T-helper 9 cell (primary cell): Measurements from ENCODE around the gene FAM184B.

ENCODE experiments used
- DNase-seq: peaks from one replicate; pipeline ENCODE4 v3.0.0-alpha.2; 2020

The FAM184B gene

GRCh38 chr4:17633600-17633999 is 147.8 kb downstream of the FAM184B start:
- no peak for DNase-seq

DNA sequence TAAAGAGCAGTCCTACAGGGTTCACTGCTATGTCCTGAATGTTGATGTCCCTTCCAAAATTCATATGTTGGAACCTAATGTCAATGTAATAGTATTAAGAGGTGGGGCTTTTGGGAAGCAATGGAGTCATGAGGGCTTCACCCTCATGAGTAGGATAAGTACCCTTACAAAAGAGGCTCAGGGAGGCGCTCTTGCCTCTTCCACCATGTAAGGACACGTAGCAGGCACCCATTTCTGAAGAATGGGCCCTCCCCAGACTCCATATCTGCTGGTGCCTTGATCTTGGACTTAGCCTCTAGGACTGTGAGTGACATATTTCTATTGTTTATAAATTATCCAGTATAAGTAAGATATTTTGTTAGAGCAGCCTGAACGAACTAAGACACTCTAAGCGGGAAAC is 151.2 kb downstream of the FAM184B start:
- no peak for DNase-seq

DNA sequence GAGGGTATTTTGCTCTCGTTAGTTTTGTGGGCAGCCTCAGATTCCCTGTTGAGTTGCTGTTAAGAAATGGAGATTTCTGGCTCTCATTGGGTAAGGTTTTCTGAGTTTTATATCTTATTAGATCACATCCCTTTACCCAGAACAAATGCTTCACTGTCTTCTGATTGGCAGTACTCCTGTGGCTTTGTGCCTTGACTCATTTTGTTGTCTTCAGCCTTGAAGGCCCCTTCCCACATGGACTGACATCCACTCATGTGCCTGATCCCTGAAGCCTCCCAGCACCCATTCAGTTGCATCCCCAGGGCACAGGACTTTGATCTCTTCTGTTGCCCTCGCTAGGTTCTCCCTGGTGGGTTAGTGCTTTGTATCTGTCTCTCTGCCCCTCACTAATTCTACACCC is 156.6 kb downstream of the FAM184B start:
- DNase-seq, result no peak

GRCh38 chr4:17623451-17624001 is 157.9 kb downstream of the FAM184B start:
- DNase-seq, result no peak

- DNase-seq, result no peak
Measured at GRCh38 chr4:17619416-17620105, 161.9 kb downstream of the FAM184B start.

DNA sequence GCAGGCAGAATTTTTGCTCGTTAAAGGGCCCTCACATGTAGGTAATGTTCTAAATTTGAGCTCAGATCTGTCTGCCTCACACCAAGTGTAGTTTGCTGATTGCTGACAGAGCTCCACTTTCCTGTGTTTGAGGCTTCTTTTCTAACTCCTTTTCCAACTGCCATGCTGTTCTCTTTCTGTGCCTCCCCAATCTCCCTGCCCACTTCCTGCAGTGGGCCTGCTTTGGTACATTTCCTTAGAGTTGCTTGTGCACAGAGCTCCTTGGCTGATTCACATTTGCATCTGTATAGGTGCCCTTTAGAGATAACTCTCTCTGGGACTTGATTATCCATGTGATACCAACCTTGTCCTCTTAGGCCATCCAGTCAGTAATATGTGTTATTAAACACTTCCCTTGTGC is 162.5 kb downstream of the FAM184B start:
- DNase-seq, result no peak

DNA sequence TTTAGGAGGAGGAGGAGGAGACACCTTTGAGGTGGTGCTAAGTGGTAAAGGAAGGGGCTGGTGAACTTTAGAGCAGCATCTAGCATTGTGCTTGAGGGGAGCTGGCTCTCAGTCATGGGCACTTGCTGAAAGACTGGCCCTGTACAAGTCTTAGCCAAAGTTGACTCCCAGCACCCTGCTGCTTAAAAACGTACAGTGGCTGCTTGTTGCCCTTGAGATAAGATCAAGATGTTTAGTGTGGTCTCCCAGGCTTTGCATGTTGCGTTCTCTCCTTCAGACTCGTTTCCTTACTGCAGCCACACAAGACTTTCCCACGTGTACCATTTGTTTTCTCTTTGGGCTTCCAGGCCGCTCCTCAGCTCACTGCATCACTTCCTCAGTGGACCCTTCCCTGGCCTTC is 165.1 kb downstream of the FAM184B start:
- DNase-seq, result no peak

DNA sequence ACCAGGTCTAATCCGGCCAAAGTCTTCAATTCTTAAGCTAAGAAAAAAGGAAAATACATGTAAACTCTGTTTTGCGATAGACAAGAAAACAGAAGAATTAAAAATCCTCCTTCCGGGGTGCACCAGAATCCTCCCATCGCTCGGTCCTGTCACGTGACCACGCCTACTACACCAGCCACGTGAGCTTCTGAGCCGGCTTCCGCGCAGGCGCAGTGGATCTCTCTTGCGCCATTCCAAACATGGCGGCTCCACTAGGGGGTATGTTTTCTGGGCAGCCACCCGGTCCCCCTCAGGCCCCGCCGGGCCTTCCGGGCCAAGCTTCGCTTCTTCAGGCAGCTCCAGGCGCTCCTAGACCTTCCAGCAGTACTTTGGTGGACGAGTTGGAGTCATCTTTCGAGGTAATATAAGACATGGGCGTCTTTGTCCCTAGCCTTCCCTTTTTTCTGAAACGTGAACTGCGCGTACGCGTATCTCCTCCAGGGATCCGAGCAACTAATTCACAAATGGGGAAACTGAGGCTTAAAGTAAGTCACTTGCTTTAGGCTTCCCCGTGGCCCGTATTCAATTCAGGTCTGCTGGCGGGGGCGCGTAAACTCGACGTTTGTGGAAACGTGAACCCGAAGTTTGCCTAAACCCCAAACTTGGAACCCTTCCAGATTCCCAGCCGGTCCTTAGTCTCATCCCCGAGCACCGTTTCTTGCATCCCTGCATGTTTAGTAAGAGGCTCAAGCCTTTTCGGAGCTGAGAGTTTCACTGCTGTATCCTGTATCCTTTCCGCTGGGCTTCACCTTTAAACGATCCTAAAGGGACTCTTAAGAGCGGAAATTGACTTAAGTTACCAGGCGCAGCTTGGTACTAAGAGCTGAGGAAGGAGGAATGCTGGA is 166.8 kb downstream of the FAM184B start, which contains the start of gene MED28:
TSS of gene MED28 (plus strand) at position 226 of the 884 bp plus-strand sequence. CDS start at position 240, 14 bp downstream.
- DNase-seq, result peak; percentile 93

DNA sequence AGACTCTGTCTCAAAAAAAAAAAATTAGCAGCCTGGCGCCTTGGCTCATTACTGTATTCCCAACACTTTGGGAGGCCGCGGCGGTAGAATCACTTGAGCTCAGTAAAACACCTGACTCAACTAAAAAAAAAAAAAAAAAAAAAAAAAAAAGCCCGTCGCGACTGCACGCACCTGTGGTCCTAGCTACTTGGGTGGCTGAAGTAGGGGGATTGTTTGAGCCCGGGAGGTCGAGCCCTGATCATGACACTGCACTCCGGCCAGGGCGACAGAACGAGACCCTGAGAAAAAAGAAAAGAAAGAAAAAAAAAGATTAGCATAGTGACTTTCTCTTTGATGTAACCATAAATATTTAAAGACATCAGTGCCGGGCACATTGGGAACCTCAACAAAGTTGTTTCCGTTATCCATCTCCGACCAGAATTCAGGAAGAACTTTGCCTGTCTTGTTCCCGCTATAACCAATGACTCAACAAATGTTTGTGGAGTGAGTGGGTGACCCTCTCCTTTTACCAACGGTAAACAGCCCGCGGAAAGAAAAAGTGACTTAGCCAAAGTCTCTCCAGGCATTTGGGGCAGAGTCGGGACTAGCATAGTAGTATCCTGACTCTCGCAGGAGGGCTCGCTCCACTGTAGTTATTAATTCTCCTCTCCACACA is 167.5 kb downstream of the FAM184B start:
- DNase-seq, result no peak

DNA sequence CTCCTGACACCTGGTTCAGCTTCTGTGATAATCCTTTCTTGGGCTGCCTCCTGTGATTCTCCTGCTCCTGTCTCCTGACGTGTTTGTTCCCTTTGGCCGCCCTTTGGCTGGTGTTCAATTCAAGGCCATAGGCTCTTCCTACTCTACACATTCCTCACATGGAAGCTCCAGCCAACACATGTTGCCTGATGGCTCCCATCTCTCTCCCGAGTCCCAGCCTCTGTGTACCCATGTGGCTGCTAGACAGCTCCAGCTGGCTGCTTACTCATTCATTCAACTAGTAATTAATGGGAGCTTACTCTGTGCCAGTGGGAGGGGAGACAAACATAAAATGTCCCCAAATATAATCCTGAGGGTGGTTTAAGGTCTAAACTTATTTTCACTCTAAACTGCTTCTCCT is 176.2 kb downstream of the FAM184B start:
- no peak for DNase-seq

DNA sequence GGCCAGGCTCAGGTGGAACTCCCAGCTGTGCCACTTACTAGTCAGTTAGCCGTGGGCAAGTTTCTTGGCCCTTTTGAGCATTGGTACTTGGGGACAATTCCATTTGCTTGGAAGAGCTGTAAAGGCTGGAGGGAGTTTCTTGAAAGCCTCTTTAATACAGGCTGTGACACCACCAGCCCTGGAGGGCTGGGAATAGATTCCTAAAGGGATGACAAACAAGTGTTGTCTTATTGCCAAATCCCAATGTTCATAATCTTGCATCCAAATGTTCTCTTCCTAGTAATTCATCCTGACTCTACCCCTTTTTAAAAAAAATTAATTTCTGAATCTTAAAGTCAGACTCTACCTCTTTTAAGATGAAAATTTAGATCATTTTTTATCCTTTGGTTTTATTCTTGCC is 181.6 kb downstream of the FAM184B start:
- no peak for DNase-seq

DNA sequence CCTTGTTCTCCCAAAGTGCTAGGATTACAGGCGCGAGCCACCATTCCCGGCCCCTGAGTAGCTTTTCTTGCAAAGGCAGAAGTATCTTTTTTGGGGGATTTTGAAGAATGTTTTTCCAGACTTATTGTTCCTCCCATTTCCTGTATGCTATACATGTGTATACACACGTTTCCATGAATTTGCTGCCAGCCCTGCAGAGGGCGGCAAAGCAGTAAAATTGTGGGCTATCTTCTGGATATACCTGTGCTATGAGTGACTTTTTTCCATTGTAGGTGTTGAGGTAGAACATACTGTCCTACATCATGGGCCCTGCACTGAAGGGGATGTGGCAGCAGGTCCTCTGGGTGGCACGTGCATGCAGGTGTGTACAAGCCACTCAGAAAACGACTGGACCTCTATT is 183.9 kb downstream of the FAM184B start:
- DNase-seq, result no peak

- no peak for DNase-seq
Measured at GRCh38 chr4:17595471-17596005, 185.9 kb downstream of the FAM184B start.

DNA sequence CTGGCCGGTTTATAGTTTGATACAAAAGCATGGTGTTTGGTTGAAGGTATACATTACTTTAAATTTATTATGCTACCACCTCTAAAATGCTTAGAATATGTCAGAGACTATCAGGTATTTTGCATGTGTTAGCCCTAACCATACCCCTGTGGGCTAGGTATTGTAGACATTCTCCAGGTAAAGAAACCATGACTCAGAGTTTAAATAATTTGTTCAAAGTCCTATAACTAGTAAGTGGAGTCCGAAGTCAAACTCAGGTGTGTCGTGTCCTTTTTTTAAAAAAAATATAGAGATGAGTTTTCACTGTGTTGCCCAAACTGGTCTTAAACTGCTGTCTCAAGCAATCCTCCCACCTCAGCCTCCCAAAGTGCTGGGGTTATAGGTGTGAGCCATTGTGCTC is 192.1 kb downstream of the FAM184B start:
- no peak for DNase-seq

- no peak for DNase-seq
Measured at GRCh38 chr4:17587094-17587822, 194.2 kb downstream of the FAM184B start.

DNA sequence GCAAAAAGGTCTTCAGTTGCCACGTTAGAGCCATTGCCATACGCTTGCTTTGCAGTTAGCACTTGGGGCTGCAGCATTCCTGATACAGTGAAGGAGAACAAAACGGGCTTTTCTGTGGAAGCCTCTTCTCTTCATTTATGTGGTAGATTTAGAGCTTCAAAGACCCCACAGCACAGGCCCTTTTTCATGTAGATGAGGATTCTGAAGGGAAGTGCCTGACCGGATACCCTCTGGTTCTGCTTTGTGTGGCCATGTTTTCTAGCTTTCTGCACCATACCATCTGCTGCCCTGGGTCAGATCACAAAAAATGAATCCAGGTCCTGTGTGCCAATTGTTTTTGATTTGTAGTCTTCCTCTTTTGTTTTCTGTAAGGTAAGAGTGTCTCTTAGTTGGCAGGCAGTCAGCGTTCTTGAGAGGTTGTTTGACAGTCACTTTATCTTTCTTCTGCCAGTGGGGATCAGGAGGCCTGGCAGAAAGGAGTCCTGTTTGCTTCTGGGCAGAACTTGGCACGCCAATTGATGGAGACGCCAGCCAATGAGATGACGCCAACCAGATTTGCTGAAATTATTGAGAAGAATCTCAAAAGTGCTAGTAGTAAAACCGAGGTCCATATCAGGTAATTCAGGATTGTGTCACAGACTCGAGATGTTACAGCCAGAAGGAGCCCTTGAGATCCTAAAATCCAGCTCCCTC is 196.8 kb downstream of the FAM184B start:
- DNase-seq, result no peak

DNA sequence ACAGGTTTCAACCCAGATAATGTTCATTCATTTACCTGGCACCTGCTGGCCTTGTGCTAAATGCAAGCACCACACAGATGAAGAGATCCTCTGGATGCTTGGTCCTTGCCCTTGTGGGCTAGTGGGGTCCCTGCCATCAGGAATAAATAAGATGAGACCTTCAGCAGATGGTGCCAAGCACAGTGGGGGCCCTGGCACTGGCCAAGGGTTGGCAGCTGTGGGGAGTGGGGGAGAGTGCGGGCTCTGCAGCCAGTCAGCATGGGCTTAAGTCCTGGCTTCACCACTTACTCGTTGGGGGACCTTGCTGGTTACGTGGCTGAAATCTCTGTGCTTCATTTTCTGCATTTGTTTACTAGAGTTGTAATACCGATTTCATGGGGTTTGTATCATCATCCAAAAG is 197.5 kb downstream of the FAM184B start:
- DNase-seq, result no peak

GRCh38 chr4:17583276-17583675 is 198.1 kb downstream of the FAM184B start:
- DNase-seq, result no peak

GRCh38 chr4:17580969-17581368 is 200.5 kb downstream of the FAM184B start:
- no peak for DNase-seq
